ENCODE data around the gene LCLAT1. TPM values are rescaled to one million over a fixed set of nuclear protein-coding genes. Genes with fewer than 3 reads are reported as not detected.

LCLAT1 gene
- total and polyA plus RNA-seq, 4 experiments from 2014 or later: 6.1 to 24.9 (median 12.8) TPM

DNA sequence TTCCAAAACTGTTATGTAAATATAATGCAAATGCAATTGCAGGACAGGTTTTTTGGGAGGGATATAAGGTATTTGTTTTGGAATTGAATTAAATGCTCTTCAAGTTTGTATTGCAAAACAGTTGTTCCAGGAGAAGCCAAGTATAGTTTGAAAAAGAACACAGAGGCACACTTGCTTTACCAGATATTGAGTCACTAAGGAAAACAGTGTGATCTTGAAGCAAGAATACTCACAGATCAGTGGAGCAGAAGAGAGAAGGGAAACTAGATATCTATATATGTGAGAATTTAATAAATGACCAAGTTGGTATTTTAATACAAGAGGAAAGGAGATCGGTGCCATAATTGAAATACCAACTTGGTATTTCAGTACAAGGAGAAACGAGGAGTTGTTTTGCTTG is 181.3 kb downstream of the LCLAT1 start:
- Histone ChIP-seq H3K4me3 (ENCODE audit: low read length in 2 of 2) (no peak overlapping the region), H3K27me3 (ENCODE audit: insufficient read depth, low read length) (no peaks in the 10 kb centered on the region), H3K27ac (ENCODE audit: low read depth, low read length) (no peak overlapping the region), H3K9me3 (ENCODE audit: control insufficient read depth in 1 of 2, low read length in 2 of 2) (no peaks in the 10 kb centered on the region), H3K4me1 (ENCODE audit: insufficient read depth, low read length) (peaks cover 21% of the 10 kb centered on the region), H3K36me3 (ENCODE audit: insufficient read depth, low read length) (no peaks in the 10 kb centered on the region)
- Mint-ChIP-seq H3K27ac (peak overlapping the region in 2 of 7 donors; percentile 0 to 18), H3K9me3 (peaks cover 0 to 2% (median 0%) of the 10 kb centered on the region in 8 donors), H3K4me1 (peaks cover 16 to 21% (median 18%) of the 10 kb centered on the region in 4 donors), H3K27me3 (no peaks in the 10 kb centered on the region), H3K36me3 (peaks cover 3 to 6% of the 10 kb centered on the region in 2 donors), H3K4me3 (no peak overlapping the region)
- ChIA-PET CTCF (ENCODE audit: partially characterized antibody) (interaction anchor here (1.2 kb wide), 1 partner anchor 83 kb away, joined by 3 read pairs; no protein-coding TSS in a partner anchor), POLR2A (ENCODE audit: partially characterized antibody) (no interaction called here)
- intact Hi-C loops (cut with micrococcal nuclease): no loop called here
- DNase-seq: no peak

DNA sequence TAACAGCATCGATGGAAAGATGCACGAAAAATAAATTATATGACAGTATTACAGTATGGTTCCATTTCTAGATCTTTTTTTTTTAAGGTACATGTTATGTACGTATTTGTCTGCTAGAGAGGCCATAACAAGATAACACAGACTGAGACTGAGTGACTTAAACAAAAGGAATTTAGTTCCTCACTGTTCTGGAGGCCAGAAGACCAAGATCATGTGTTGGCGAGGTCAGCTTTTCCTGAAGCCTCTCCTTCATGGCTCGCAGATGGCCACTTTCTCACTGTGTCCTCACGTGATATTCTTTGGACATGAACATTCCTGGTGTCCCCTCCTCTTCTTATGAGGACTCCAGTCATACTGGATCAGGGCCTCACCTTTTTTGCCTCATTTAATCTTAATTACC is 182.8 kb downstream of the LCLAT1 start:
- no peaks in the 10 kb centered on the region for H3K27me3 ChIP-seq (ENCODE audit: insufficient read depth, low read length)
- H3K36me3 ChIP-seq (ENCODE audit: insufficient read depth, low read length): no peaks in the 10 kb centered on the region
- no peaks in the 10 kb centered on the region for H3K9me3 ChIP-seq (ENCODE audit: control insufficient read depth in 1 of 2, low read length in 2 of 2)
- no peak for DNase-seq
- Mint-ChIP-seq H3K4me3 (no peak overlapping the region), H3K9me3 (no peaks in the 10 kb centered on the region), H3K27ac (no peak overlapping the region), H3K4me1 (peaks cover 16 to 21% (median 18%) of the 10 kb centered on the region in 4 donors), H3K36me3 (no peaks in the 10 kb centered on the region), H3K27me3 (no peaks in the 10 kb centered on the region)
- POLR2A ChIA-PET (ENCODE audit: partially characterized antibody): no interaction called here
- H3K4me3 ChIP-seq (ENCODE audit: low read length in 2 of 2): no peak overlapping the region
- CTCF ChIA-PET (ENCODE audit: partially characterized antibody): no interaction called here
- H3K4me1 ChIP-seq (ENCODE audit: insufficient read depth, low read length): peaks cover 21% of the 10 kb centered on the region
- intact Hi-C loops (cut with micrococcal nuclease): no loop called here
- no peak overlapping the region for H3K27ac ChIP-seq (ENCODE audit: low read depth, low read length)

DNA sequence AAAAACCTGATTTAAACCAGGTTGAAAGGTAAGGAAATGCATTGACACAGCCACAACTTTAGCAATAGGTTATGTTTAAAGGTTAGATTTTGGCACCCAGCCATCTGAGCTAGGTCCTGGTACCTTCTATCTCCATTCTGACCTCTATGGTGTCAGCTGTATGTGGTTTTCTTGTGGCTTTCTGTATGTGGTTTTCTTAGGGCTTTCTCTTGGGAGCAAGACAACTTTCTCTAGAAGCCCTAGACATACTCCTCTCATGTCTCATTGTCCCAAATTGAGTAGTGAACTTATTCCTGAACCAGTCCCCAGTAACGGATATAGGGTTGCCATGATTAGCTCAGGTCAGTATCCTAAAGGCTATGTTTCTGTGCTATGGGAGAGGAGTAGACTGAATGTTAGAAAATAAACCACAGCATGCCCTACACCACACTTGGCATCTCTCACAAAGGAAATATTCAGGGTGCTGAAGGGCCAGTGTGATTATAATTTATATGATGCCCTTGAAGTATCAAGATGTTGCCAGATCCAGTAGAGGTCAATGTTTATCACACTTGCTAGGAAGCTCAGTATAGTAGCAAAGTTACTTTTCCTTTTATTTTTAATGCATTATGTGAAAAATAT is 184.1 kb downstream of the LCLAT1 start:
- Histone ChIP-seq H3K4me1 (ENCODE audit: insufficient read depth, low read length) (peaks cover 21% of the 10 kb centered on the region), H3K27me3 (ENCODE audit: insufficient read depth, low read length) (no peaks in the 10 kb centered on the region), H3K4me3 (ENCODE audit: low read length in 2 of 2) (no peak overlapping the region), H3K27ac (ENCODE audit: low read depth, low read length) (no peak overlapping the region), H3K36me3 (ENCODE audit: insufficient read depth, low read length) (no peaks in the 10 kb centered on the region), H3K9me3 (ENCODE audit: control insufficient read depth in 1 of 2, low read length in 2 of 2) (no peaks in the 10 kb centered on the region)
- H3K4me1 Mint-ChIP-seq: peaks cover 15 to 21% (median 17%) of the 10 kb centered on the region in 4 donors
- POLR2A ChIA-PET (ENCODE audit: partially characterized antibody): interaction anchor here (0.5 to 0.7 kb wide), 2 partner anchors 423 to 1649 kb away, joined by 3 read pairs; no protein-coding TSS in a partner anchor
- CTCF ChIA-PET (ENCODE audit: partially characterized antibody): interaction anchor here (1.3 kb wide), 2 partner anchors 11 to 80 kb away, joined by 3 to 4 read pairs; no protein-coding TSS in a partner anchor
- peak in 4 of 5 donors; percentile 5 to 13 (median 10) for DNase-seq
- H3K27ac Mint-ChIP-seq: peak overlapping the region in 3 of 7 donors; percentile 32 to 68 (median 36)
- H3K4me3 Mint-ChIP-seq: peak overlapping the region in 1 of 8 donors; percentile 2
- intact Hi-C loops (cut with micrococcal nuclease): no loop called here
- H3K27me3 Mint-ChIP-seq: no peaks in the 10 kb centered on the region
- no peaks in the 10 kb centered on the region for H3K36me3 Mint-ChIP-seq
- no peaks in the 10 kb centered on the region for H3K9me3 Mint-ChIP-seq

DNA sequence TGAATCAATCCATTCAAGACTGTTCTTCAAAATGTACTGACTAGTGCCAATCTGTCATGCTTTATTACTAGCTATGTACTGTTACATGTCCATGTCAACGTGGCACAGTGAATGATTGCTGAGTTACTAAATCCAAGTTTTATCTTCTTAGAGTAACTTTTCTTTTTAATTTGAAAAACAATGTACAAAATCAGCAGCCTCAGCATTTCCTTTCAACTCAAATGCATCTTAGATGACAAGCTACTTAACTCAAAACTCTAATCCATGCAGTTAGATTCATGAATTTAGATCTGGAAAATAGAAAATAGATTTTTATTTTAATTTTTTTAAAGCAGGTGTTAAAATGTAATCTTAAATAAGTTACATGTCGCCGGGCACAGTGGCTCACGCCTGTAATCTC is 186.0 kb downstream of the LCLAT1 start:
- Mint-ChIP-seq H3K9me3 (no peaks in the 10 kb centered on the region), H3K27me3 (no peaks in the 10 kb centered on the region), H3K36me3 (peaks cover 0 to 3% of the 10 kb centered on the region in 2 donors), H3K4me3 (no peak overlapping the region), H3K4me1 (peaks cover 15 to 21% (median 17%) of the 10 kb centered on the region in 4 donors), H3K27ac (no peak overlapping the region)
- H3K4me3 ChIP-seq (ENCODE audit: low read length in 2 of 2): no peak overlapping the region
- ChIA-PET CTCF (ENCODE audit: partially characterized antibody) (interaction anchor here (0.9 kb wide), 1 partner anchor 79 kb away, joined by 3 read pairs; no protein-coding TSS in a partner anchor), POLR2A (ENCODE audit: partially characterized antibody) (no interaction called here)
- H3K36me3 ChIP-seq (ENCODE audit: insufficient read depth, low read length): no peaks in the 10 kb centered on the region
- H3K4me1 ChIP-seq (ENCODE audit: insufficient read depth, low read length): peaks cover 21% of the 10 kb centered on the region
- intact Hi-C loops (cut with micrococcal nuclease): no loop called here
- H3K27ac ChIP-seq (ENCODE audit: low read depth, low read length): no peak overlapping the region
- no peaks in the 10 kb centered on the region for H3K27me3 ChIP-seq (ENCODE audit: insufficient read depth, low read length)
- no peak for DNase-seq
- H3K9me3 ChIP-seq (ENCODE audit: control insufficient read depth in 1 of 2, low read length in 2 of 2): no peaks in the 10 kb centered on the region

DNA sequence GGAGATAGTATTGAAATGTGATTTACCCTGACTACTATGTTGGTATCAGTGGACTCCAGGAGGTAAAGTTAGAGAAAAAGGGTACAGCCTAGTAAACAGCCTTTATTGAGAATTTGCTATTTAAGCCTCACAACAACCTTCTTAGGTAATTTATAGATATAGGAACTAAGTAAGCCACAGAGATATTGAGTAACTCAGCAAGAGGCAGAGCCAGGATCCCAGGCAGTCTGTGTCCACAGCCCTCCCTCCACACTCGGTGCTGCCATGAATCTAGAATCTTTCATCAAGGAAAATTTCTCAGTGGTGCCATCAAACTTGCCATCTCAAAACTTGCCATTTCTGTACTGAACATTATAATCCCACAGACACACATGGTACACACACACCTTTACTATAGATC is 189.3 kb downstream of the LCLAT1 start:
- Mint-ChIP-seq H3K27ac (peak overlapping the region in 1 of 7 donors; percentile 4), H3K9me3 (no peaks in the 10 kb centered on the region), H3K36me3 (peaks cover 12 to 17% of the 10 kb centered on the region in 2 donors), H3K4me1 (peaks cover under 1 to 3% (median 1%) of the 10 kb centered on the region in 4 donors), H3K27me3 (no peaks in the 10 kb centered on the region), H3K4me3 (no peak overlapping the region)
- DNase-seq: no peak
- H3K4me1 ChIP-seq (ENCODE audit: insufficient read depth, low read length): peaks cover under 1% of the 10 kb centered on the region
- H3K27ac ChIP-seq (ENCODE audit: low read depth, low read length): no peak overlapping the region
- CTCF ChIA-PET (ENCODE audit: partially characterized antibody): no interaction called here
- intact Hi-C loops (cut with micrococcal nuclease): no loop called here
- H3K27me3 ChIP-seq (ENCODE audit: insufficient read depth, low read length): no peaks in the 10 kb centered on the region
- no peaks in the 10 kb centered on the region for H3K9me3 ChIP-seq (ENCODE audit: control insufficient read depth in 1 of 2, low read length in 2 of 2)
- no peaks in the 10 kb centered on the region for H3K36me3 ChIP-seq (ENCODE audit: insufficient read depth, low read length)
- no peak overlapping the region for H3K4me3 ChIP-seq (ENCODE audit: low read length in 2 of 2)
- POLR2A ChIA-PET (ENCODE audit: partially characterized antibody): no interaction called here

DNA sequence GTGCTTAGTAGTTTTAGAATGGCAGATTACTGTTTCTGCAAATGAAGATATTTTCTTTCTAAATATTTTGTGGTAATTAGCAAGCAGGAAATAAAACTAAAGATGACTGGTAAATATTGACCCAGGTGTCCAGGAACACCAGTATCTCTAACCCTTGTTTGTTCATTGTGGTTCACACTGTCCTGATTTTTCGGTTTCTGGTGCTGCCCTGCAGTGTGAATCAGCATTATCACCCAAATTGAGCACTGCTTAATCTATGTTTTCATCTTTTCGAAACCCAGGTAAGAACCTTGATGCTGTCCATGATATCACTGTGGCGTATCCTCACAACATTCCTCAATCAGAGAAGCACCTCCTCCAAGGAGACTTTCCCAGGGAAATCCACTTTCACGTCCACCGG is 192.8 kb downstream of the LCLAT1 start:
- Mint-ChIP-seq H3K27ac (peak overlapping the region in 3 of 7 donors; percentile 9 to 37 (median 16)), H3K36me3 (peaks cover 12 to 26% of the 10 kb centered on the region in 2 donors), H3K4me1 (peaks cover 0 to 2% (median 0%) of the 10 kb centered on the region in 4 donors), H3K27me3 (no peaks in the 10 kb centered on the region), H3K4me3 (no peak overlapping the region), H3K9me3 (no peaks in the 10 kb centered on the region)
- Histone ChIP-seq H3K27me3 (ENCODE audit: insufficient read depth, low read length) (no peaks in the 10 kb centered on the region), H3K4me1 (ENCODE audit: insufficient read depth, low read length) (no peaks in the 10 kb centered on the region), H3K27ac (ENCODE audit: low read depth, low read length) (no peak overlapping the region), H3K9me3 (ENCODE audit: control insufficient read depth in 1 of 2, low read length in 2 of 2) (no peaks in the 10 kb centered on the region), H3K4me3 (ENCODE audit: low read length in 2 of 2) (no peak overlapping the region), H3K36me3 (ENCODE audit: insufficient read depth, low read length) (no peaks in the 10 kb centered on the region)
- no peak for DNase-seq
- ChIA-PET CTCF (ENCODE audit: partially characterized antibody) (interaction anchor here (1.2 kb wide), 1 partner anchor 71 kb away, joined by 5 read pairs; no protein-coding TSS in a partner anchor), POLR2A (ENCODE audit: partially characterized antibody) (no interaction called here)
- intact Hi-C loops (cut with micrococcal nuclease): no loop called here

DNA sequence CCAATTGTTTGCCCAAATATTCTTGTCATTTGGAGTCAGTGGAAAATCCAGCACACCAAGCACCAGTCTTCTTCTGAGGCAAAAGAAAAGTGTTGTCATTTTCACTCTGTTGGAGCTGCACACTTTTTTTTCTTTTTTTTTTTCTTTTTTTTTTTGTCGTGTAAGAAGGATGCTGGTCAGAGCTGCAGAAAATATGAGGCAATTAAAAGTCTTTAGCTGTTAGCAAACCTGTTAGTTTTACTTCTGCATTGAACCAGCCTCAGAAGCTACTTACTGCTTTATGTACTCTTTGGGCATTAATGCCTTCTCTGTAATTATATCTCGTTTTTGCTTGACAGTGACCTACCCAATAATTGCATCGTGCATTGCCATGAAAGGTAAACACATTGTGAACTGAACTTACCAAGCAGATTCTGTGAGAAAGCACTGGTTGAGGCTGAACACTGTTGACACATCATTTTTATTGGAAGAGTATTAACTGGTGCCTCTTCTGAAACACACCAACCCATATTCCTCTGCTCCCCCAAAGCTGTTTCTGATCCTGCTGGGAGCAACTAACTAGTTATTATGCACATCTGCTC is 194.8 kb downstream of the LCLAT1 start:
- H3K36me3 Mint-ChIP-seq: peaks cover 12 to 26% of the 10 kb centered on the region in 2 donors
- Histone ChIP-seq H3K27ac (ENCODE audit: low read depth, low read length) (no peak overlapping the region), H3K36me3 (ENCODE audit: insufficient read depth, low read length) (no peaks in the 10 kb centered on the region), H3K27me3 (ENCODE audit: insufficient read depth, low read length) (no peaks in the 10 kb centered on the region), H3K9me3 (ENCODE audit: control insufficient read depth in 1 of 2, low read length in 2 of 2) (no peaks in the 10 kb centered on the region), H3K4me1 (ENCODE audit: insufficient read depth, low read length) (no peaks in the 10 kb centered on the region), H3K4me3 (ENCODE audit: low read length in 2 of 2) (no peak overlapping the region)
- no peaks in the 10 kb centered on the region for H3K27me3 Mint-ChIP-seq
- intact Hi-C loops (cut with micrococcal nuclease): no loop called here
- H3K27ac Mint-ChIP-seq: peak overlapping the region in 1 of 7 donors; percentile 16
- CTCF ChIA-PET (ENCODE audit: partially characterized antibody): interaction anchor here (1.2 kb wide), 1 partner anchor 433 kb away, joined by 4 read pairs; no protein-coding TSS in a partner anchor
- POLR2A ChIA-PET (ENCODE audit: partially characterized antibody): no interaction called here
- peaks cover 0 to 2% (median 0%) of the 10 kb centered on the region in 4 donors for H3K4me1 Mint-ChIP-seq
- H3K9me3 Mint-ChIP-seq: no peaks in the 10 kb centered on the region
- DNase-seq: no peak
- H3K4me3 Mint-ChIP-seq: no peak overlapping the region

All from CD4-positive, alpha-beta memory T cell (primary cell).